Transverse colon (tissue), 4 donors: ENCODE results near the gene ADGRB3. TPM values are rescaled to one million over a fixed set of nuclear protein-coding genes. Genes with fewer than 3 reads are reported as not detected.

Experiments used
- DNase-seq: peaks from one replicate; pipeline ENCODE4 v3.0.0-alpha.2; 2019
- H3K27ac ChIP-seq, 4 donors: fragments of 200-600 bp; sonication (generic); 2 replicates each; pipeline ENCODE4 v1.5.1; 2016 to 2018; ENCODE audit warnings: inconsistent platforms in 4 of 4
- H3K27me3 ChIP-seq: fragments of 200-600 bp; sonication (generic); 2 replicates; pipeline ENCODE4 v1.5.1; 2017; ENCODE audit warnings: inconsistent platforms
- H3K36me3 ChIP-seq, 4 donors: fragments of 200-600 bp; sonication (generic); 2 replicates each; pipeline ENCODE4 v1.5.1; 2017 to 2019; ENCODE audit warnings: inconsistent platforms in 4 of 4
- H3K4me1 ChIP-seq, 4 donors: fragments of 200-600 bp; sonication (generic); 2 replicates each; pipeline ENCODE4 v1.5.1; 2017 to 2020; ENCODE audit warnings: inconsistent platforms in 4 of 4
- H3K4me3 ChIP-seq, 4 donors: fragments of 200-600 bp; sonication (generic); 1 replicate in 1 of 4; 2 replicates in 3 of 4; pipeline versions ENCODE4 v1.5.1 to v1.6.1; 2017 to 2019; ENCODE audit warnings: inconsistent platforms in 4 of 4
- H3K9me3 ChIP-seq, 2 donors: fragments of 200-600 bp; sonication (generic); 2 replicates each; pipeline ENCODE4 v1.5.1; 2017 to 2019; ENCODE audit warnings: inconsistent platforms in 2 of 2
- EP300 ChIP-seq: sonication (generic); formaldehyde crosslinking; IDR thresholded peaks from one replicate; pipeline ENCODE4 v1.6.1; 2017; ENCODE audit warnings: antibody characterized with exemption, low read depth
- POLR2A ChIP-seq: fragments of 450-650 bp; IDR thresholded peaks from one replicate; pipeline ENCODE4 v1.6.1; 2016; ENCODE audit warnings: antibody characterized with exemption, mild to moderate bottlenecking, moderate library complexity
- POLR2AphosphoS5 ChIP-seq, 3 donors: sonication (generic); formaldehyde crosslinking; IDR thresholded peaks; one replicate each; pipeline ENCODE4 v1.6.1; 2016; ENCODE audit warnings: antibody characterized with exemption in 3 of 3
- whole genome bisulfite sequencing, 2 donors: methylation state at CpG; one replicate each; pipeline ENCODE4 v1.1.5; 2018; ENCODE audit warnings: low coverage in 1 of 2; 5-methylcytosine and 5-hydroxymethylcytosine counted together
- in situ Hi-C, 4 donors: fragments of 200-750 bp; cut with MboI; loops; one replicate each; pipeline versions ENCODE4 v1.15.0 to v1.15.1; 2017; ENCODE audit warnings: low sequenced_read_pairs in 3 of 4, low pct_ligation_motif_present in 1 of 4, low pct_unique_long_range_greater_than_20kb in 1 of 4
- intact Hi-C: fragments of 100-400 bp; cut with DNase I; formaldehyde crosslinking; loops from one replicate; pipeline ENCODE4 v1.15.1; 2023; ENCODE audit warnings: low total_unique reads
- total RNA-seq, 4 donors: library from RNA; depleted of rRNA; stranded (reverse); fragments of >200 nt; gene quantifications; one replicate each; pipeline ENCODE4 v1.1.0, GENCODE V29; 2016
- TF ChIP-seq, protein P1 (sequence below), 5 experiments: fragments of 200-600 bp in 3 of 5; fragments of 450-650 bp in 2 of 5; sonication (generic) in 3 of 5; IDR thresholded peaks; 1 replicate in 2 of 5; 2 replicates in 3 of 5; pipeline ENCODE4 v1.5.1; 2016 to 2017; ENCODE audit warnings: antibody characterized with exemption in 5 of 5, inconsistent platforms in 3 of 5, mild to moderate bottlenecking in 2 of 5, moderate library complexity in 1 of 5

Gene ADGRB3
- total RNA-seq, 4 donors from 2014 or later, result 0.37 to 20.5 (median 2.2) TPM

DNA sequence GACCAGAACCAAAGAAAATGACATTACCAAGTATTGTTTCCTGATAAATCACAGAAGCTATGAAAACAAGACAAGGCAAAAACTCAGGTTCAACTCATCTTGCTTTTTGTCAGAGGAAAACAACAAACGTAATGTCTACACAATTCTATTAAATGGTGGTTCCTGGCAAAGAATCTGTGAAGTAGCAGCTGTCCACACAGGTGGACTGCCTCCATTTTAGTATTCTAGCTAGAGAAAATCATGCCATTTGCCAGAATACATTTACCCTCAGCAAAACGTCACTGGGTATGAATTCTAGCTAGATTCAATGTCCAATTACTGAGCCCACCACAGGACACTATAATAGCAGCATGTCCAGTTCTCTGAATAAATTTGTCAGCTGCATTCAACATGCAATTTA, 125.4 kb downstream of the ADGRB3 start:
- no peak overlapping the region for H3K27ac ChIP-seq
- intact Hi-C loops, result no loop called here

GRCh38 chr6:68760941-68761676, 126.0 kb downstream of the ADGRB3 start:
- Histone ChIP-seq H3K36me3 (no peaks in the 10 kb centered on the region), H3K4me1 (peaks cover 0 to 5% (median 0%) of the 10 kb centered on the region in 4 donors), H3K27ac (no peak overlapping the region), H3K9me3 (no peaks in the 10 kb centered on the region), H3K27me3 (no peaks in the 10 kb centered on the region), H3K4me3 (no peak overlapping the region)
- DNase-seq, result no peak
- intact Hi-C loops (no loop called here), in situ Hi-C loops (no loop called here)
- WGBS, 2 donors, result 72 to 81% methylated on average over 6 to 8 of the region's 8 CpGs
- TF ChIP-seq EP300 (no peak), POLR2A (no peak), POLR2AphosphoS5 (IDR thresholded peaks at IDR 0.05) (no peak)
- TF ChIP-seq, protein P1, sequence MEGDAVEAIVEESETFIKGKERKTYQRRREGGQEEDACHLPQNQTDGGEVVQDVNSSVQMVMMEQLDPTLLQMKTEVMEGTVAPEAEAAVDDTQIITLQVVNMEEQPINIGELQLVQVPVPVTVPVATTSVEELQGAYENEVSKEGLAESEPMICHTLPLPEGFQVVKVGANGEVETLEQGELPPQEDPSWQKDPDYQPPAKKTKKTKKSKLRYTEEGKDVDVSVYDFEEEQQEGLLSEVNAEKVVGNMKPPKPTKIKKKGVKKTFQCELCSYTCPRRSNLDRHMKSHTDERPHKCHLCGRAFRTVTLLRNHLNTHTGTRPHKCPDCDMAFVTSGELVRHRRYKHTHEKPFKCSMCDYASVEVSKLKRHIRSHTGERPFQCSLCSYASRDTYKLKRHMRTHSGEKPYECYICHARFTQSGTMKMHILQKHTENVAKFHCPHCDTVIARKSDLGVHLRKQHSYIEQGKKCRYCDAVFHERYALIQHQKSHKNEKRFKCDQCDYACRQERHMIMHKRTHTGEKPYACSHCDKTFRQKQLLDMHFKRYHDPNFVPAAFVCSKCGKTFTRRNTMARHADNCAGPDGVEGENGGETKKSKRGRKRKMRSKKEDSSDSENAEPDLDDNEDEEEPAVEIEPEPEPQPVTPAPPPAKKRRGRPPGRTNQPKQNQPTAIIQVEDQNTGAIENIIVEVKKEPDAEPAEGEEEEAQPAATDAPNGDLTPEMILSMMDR (IDR thresholded peaks at IDR 0.05), result no peak

More for the DNA sequence above, 125.4 kb downstream of the ADGRB3 start:
- in situ Hi-C loops, result no loop called here
- no peaks in the 10 kb centered on the region for H3K9me3 ChIP-seq
- no peak for TF ChIP-seq EP300
- TF ChIP-seq POLR2AphosphoS5 (IDR thresholded peaks at IDR 0.05), result no peak
- TF ChIP-seq, protein P1 (IDR thresholded peaks at IDR 0.05), result no peak
- TF ChIP-seq POLR2A, result no peak
- DNase-seq, result no peak
- H3K36me3 ChIP-seq, result no peaks in the 10 kb centered on the region
- WGBS, 2 donors, result 42 to 54% methylated on average over 2 of the region's 2 CpGs
- no peaks in the 10 kb centered on the region for H3K27me3 ChIP-seq
- no peak overlapping the region for H3K4me3 ChIP-seq
- H3K4me1 ChIP-seq, result peaks cover 0 to 5% (median 0%) of the 10 kb centered on the region in 4 donors

- intact Hi-C loops (no loop called here), in situ Hi-C loops (no loop called here)
- 66 to 74% methylated on average over 2 of the region's 2 CpGs for WGBS, 2 donors
- Histone ChIP-seq H3K36me3 (no peaks in the 10 kb centered on the region), H3K4me1 (no peaks in the 10 kb centered on the region), H3K27me3 (no peaks in the 10 kb centered on the region), H3K4me3 (no peak overlapping the region), H3K9me3 (no peaks in the 10 kb centered on the region), H3K27ac (no peak overlapping the region)
- TF ChIP-seq POLR2AphosphoS5 (IDR thresholded peaks at IDR 0.05) (no peak), EP300 (no peak), POLR2A (no peak)
- TF ChIP-seq, protein P1 (IDR thresholded peaks at IDR 0.05), result no peak
- DNase-seq, result no peak
These were observed 126.9 kb downstream of the ADGRB3 start for GRCh38 chr6:68761985-68762384.

DNA sequence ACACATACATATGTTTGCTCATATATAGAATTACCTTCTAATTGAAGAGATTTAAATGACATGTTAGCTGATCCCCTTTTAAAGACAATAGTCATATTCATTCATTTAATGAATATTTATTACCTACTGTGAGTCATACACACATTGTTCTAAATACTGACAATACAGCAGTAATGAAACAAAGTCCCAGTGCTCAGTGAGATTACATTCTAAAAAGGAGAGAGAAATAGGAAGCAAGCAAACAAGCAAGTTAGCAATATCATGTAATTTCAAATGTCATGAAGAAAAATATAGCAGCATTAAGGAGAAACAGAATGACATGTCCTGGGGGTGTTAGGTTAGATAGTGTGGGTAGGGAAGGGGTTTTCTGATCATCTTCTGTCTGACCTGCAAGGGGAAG, 136.3 kb downstream of the ADGRB3 start:
- Histone ChIP-seq H3K9me3 (no peaks in the 10 kb centered on the region), H3K36me3 (no peaks in the 10 kb centered on the region), H3K27ac (no peak overlapping the region), H3K4me1 (no peaks in the 10 kb centered on the region), H3K4me3 (no peak overlapping the region), H3K27me3 (no peaks in the 10 kb centered on the region)
- intact Hi-C loops (no loop called here), in situ Hi-C loops (no loop called here)
- TF ChIP-seq EP300 (no peak), POLR2A (no peak), POLR2AphosphoS5 (IDR thresholded peaks at IDR 0.05) (no peak)
- TF ChIP-seq, protein P1 (IDR thresholded peaks at IDR 0.05), result no peak
- no peak for DNase-seq
